ENCODE measurements around the gene ITGB4. TPM values are rescaled to one million over a fixed set of nuclear protein-coding genes. Genes with fewer than 3 reads are reported as not detected.

Gene ITGB4
- total RNA-seq, 1 donor from 2014 or later: 3.1 TPM

DNA sequence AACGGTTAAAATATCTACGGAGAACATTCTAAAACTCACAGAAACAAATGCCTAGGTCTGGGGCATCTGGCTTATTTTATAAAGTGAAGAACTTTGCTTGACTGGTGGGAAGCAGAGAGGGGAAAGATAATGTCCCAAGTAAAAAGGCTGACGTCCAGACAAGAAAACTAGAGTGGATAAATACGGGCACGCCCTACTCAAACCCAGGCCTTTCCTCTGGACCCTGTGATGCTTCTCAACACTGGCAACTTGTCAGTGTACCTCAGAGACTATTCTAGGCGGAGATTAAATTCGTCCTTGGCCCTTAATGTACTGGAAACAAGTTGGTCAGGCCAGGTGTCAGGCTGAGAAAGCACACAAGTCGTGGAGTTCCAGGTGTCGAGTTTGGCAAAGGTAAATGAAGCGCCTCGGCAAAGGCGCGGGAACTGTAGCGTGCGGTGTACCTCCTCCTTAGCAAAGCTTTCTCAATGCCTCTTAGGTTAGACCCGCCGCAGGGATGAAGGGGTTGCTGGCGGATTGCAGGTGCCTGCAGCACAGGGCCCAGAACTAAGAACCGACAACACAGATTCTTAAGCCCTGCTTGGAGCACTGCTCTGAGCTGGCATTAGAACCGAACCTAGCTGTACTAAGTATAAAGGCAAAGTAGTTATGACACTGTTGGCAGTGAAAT, 62.7 kb downstream of the ITGB4 start:
- H3K9ac ChIP-seq (ENCODE audit: low read depth in 1 of 3, low read length in 3 of 3): peak overlapping the region; percentile 94 to 96 (median 95)

GRCh38 chr17:75784473-75785015, 63.3 kb downstream of the ITGB4 start, which contains the start of gene UNK:
Gene UNK (plus strand): TSS chr17:75784806. CDS start chr17:75784881, 75 bp downstream.
- Histone ChIP-seq H3K4me1 (ENCODE audit: control insufficient read depth in 3 of 3, insufficient read depth in 3 of 3, low read length in 3 of 3) (peaks cover 28 to 40% (median 33%) of the 10 kb centered on the region in 3 donors), H3K27me3 (ENCODE audit: control insufficient read depth in 3 of 3, insufficient read depth in 3 of 3, low read length in 3 of 3) (no peaks in the 10 kb centered on the region), H3K4me3 (ENCODE audit: low read length in 3 of 3) (peak within 1 kb of the TSS; percentile 84 to 90 (median 85))

More for the DNA sequence above, 62.7 kb downstream of the ITGB4 start:
- Histone ChIP-seq H3K27me3 (ENCODE audit: control insufficient read depth in 3 of 3, insufficient read depth in 3 of 3, low read length in 3 of 3) (no peaks in the 10 kb centered on the region), H3K9me3 (ENCODE audit: control insufficient read depth in 3 of 3, low read length in 3 of 3) (no peaks in the 10 kb centered on the region), H3K36me3 (ENCODE audit: control insufficient read depth in 3 of 3, insufficient read depth in 3 of 3, low read length in 3 of 3) (peaks cover 0 to 1% (median under 1%) of the 10 kb centered on the region in 3 donors), H3K27ac (ENCODE audit: low read depth, low read length) (peak overlapping the region; percentile 98), H3K4me3 (ENCODE audit: low read length in 3 of 3) (peak overlapping the region; percentile 82 to 85 (median 83)), H3K4me1 (ENCODE audit: control insufficient read depth in 3 of 3, insufficient read depth in 3 of 3, low read length in 3 of 3) (peaks cover 28 to 40% (median 33%) of the 10 kb centered on the region in 3 donors)

DNA sequence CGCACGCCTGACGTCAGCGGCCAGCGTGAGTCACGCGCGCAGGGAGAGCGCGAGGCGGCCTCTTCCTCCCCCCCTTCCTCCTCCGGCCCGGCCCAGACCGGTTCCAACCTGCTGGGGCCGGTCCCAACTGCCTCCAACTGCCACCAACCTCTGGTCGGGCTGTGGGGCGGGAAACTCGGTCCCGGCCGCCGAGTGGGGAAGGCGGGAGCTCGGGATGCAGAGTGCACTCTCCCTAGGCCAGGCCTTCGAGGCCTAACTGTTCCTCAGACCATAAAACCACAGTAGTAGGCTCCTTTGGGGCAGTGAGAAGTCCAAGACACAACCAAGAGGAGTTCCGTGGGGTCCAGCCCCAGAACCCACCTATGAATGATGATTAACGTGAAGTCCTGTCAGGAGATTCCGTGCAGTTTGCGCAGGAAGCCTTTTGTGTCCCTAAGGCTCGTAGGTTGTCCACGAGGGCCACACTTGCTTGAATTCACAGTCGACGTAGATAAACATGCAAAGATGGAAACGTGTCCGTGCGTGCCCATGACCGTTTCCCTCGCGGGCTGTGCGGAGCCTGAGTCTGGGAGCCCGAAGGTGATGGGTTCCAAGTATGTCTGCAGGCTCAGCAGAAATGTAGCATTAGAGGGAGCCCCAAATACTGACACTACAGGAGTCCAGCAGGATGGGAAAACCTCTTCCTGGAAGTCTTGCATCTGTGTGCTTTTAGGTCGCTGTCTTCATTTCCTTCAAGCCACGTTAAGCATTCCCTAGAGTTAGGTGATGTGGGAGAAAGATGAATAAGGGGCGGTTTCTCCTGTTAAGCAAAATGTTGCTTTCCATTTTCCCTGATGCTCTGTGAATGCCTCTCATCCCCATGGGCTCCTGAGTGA, 64.0 kb downstream of the ITGB4 start:
- no peaks in the 10 kb centered on the region for H3K27me3 ChIP-seq (ENCODE audit: control insufficient read depth in 3 of 3, insufficient read depth in 3 of 3, low read length in 3 of 3)
- peak overlapping the region; percentile 94 to 96 (median 95) for H3K9ac ChIP-seq (ENCODE audit: low read depth in 1 of 3, low read length in 3 of 3)
- H3K4me1 ChIP-seq (ENCODE audit: control insufficient read depth in 3 of 3, insufficient read depth in 3 of 3, low read length in 3 of 3): peaks cover 28 to 40% (median 33%) of the 10 kb centered on the region in 3 donors
- peak overlapping the region; percentile 84 to 90 (median 85) for H3K4me3 ChIP-seq (ENCODE audit: low read length in 3 of 3)
- H3K27ac ChIP-seq (ENCODE audit: low read depth, low read length): peak overlapping the region; percentile 98
- H3K9me3 ChIP-seq (ENCODE audit: control insufficient read depth in 3 of 3, low read length in 3 of 3): no peaks in the 10 kb centered on the region
- no peaks in the 10 kb centered on the region for H3K36me3 ChIP-seq (ENCODE audit: control insufficient read depth in 3 of 3, insufficient read depth in 3 of 3, low read length in 3 of 3)

More at GRCh38 chr17:75784473-75785015, 63.3 kb downstream of the ITGB4 start, which contains the start of gene UNK:
- Histone ChIP-seq H3K36me3 (ENCODE audit: control insufficient read depth in 3 of 3, insufficient read depth in 3 of 3, low read length in 3 of 3) (no peaks in the 10 kb centered on the region), H3K9ac (ENCODE audit: low read depth in 1 of 3, low read length in 3 of 3) (peak within 1 kb of the TSS; percentile 94 to 96 (median 95)), H3K9me3 (ENCODE audit: control insufficient read depth in 3 of 3, low read length in 3 of 3) (no peaks in the 10 kb centered on the region), H3K27ac (ENCODE audit: low read depth, low read length) (peak within 1 kb of the TSS; percentile 98)

DNA sequence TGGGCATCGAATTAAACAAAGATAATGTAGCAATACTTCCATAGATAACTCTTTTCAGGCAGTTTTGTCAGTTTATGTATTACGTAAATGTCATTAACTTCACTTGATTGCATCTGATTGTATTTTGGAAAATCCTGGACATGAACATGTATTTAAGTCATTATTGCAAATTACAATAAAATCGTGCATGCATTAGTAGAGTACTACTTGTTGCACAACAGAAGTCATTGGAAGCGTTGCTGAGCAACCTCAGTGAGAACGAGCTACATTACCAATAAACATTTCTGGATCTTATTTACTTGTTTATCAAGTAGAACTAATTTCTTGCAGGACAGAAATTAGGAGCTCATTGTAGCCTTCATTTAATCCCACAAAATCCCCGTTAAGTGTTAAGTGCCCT, 70.0 kb downstream of the ITGB4 start:
- H3K36me3 ChIP-seq (ENCODE audit: control insufficient read depth in 3 of 3, insufficient read depth in 3 of 3, low read length in 3 of 3): peaks cover 2 to 14% (median 4%) of the 10 kb centered on the region in 3 donors
- H3K4me1 ChIP-seq (ENCODE audit: control insufficient read depth in 3 of 3, insufficient read depth in 3 of 3, low read length in 3 of 3): peaks cover 7 to 17% (median 10%) of the 10 kb centered on the region in 3 donors
- no peak overlapping the region for H3K9ac ChIP-seq (ENCODE audit: low read depth in 1 of 3, low read length in 3 of 3)
- H3K4me3 ChIP-seq (ENCODE audit: low read length in 3 of 3): no peak overlapping the region
- H3K27me3 ChIP-seq (ENCODE audit: control insufficient read depth in 3 of 3, insufficient read depth in 3 of 3, low read length in 3 of 3): no peaks in the 10 kb centered on the region
- no peaks in the 10 kb centered on the region for H3K9me3 ChIP-seq (ENCODE audit: control insufficient read depth in 3 of 3, low read length in 3 of 3)
- H3K27ac ChIP-seq (ENCODE audit: low read depth, low read length): no peak overlapping the region

GRCh38 chr17:75793460-75793859, 72.2 kb downstream of the ITGB4 start:
- H3K27ac ChIP-seq (ENCODE audit: low read depth, low read length): no peak overlapping the region
- H3K9ac ChIP-seq (ENCODE audit: low read depth in 1 of 3, low read length in 3 of 3): no peak overlapping the region
- no peaks in the 10 kb centered on the region for H3K27me3 ChIP-seq (ENCODE audit: control insufficient read depth in 3 of 3, insufficient read depth in 3 of 3, low read length in 3 of 3)
- H3K4me3 ChIP-seq (ENCODE audit: low read length in 3 of 3): no peak overlapping the region
- peaks cover 7 to 20% (median 12%) of the 10 kb centered on the region in 3 donors for H3K36me3 ChIP-seq (ENCODE audit: control insufficient read depth in 3 of 3, insufficient read depth in 3 of 3, low read length in 3 of 3)
- peaks cover 0 to 4% (median 0%) of the 10 kb centered on the region in 3 donors for H3K4me1 ChIP-seq (ENCODE audit: control insufficient read depth in 3 of 3, insufficient read depth in 3 of 3, low read length in 3 of 3)
- H3K9me3 ChIP-seq (ENCODE audit: control insufficient read depth in 3 of 3, low read length in 3 of 3): no peaks in the 10 kb centered on the region

DNA sequence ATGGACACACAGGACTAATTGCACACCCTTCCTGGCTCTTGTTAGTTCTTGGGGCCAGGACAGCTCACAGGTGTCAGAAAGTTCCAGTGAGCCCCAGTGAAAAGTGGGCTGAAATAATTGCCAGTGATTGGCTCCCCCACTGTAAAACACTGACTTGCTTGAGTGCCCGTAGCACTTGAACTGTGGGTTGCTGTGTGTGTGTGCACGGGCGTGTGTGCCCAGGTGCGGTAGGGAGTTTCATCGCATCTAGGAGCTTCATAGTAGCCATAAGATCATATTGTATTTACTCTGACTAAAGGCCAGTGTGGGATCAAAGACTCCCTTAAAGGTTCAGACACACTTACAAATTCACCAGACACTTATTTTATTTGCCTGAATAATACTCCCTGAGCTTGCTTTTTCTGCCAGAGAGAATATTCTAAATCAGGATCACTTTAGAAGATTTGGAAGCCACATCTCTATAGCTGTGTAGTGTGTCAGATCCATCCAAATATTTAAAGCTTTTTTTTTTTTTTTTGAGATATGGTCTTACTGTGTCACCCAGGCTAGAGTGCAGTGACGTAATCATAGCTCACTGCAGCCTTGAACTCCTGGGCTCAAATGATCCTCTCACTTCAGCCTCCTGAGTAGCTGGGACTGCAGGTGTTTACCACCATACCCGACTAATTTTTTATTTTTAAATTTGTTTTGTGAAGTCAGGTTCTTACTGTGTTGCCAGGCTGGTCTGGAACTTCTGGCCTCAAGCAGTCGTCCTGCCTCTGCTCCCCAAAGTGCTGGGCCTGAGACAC, 74.8 kb downstream of the ITGB4 start:
- Histone ChIP-seq H3K27ac (ENCODE audit: low read depth, low read length) (no peak overlapping the region), H3K9ac (ENCODE audit: low read depth in 1 of 3, low read length in 3 of 3) (no peak overlapping the region), H3K27me3 (ENCODE audit: control insufficient read depth in 3 of 3, insufficient read depth in 3 of 3, low read length in 3 of 3) (no peaks in the 10 kb centered on the region), H3K4me1 (ENCODE audit: control insufficient read depth in 3 of 3, insufficient read depth in 3 of 3, low read length in 3 of 3) (peaks cover 0 to 4% (median 0%) of the 10 kb centered on the region in 3 donors), H3K4me3 (ENCODE audit: low read length in 3 of 3) (no peak overlapping the region), H3K9me3 (ENCODE audit: control insufficient read depth in 3 of 3, low read length in 3 of 3) (no peaks in the 10 kb centered on the region), H3K36me3 (ENCODE audit: control insufficient read depth in 3 of 3, insufficient read depth in 3 of 3, low read length in 3 of 3) (peaks cover 13 to 29% (median 23%) of the 10 kb centered on the region in 3 donors)

DNA sequence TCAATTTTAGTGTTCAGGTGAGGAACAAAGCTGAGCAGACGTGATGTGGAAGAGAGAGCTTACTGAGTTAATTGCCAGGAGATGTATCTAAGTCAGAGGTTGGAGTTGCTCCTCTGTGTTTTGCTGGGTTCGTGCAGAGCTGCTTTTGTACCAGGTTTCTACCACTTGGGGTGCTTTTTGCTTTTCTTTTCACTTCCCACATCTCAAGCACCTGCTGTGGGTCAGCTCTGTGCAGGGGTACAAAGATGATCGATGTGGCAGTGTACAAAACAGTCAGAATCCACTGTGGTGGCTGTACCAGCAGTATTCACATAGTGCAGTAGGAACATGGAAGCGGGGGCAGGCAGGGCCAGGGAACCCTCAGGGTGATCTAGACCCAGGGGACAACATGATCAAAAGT, 78.1 kb downstream of the ITGB4 start:
- H3K9me3 ChIP-seq (ENCODE audit: control insufficient read depth in 3 of 3, low read length in 3 of 3): no peaks in the 10 kb centered on the region
- no peak overlapping the region for H3K9ac ChIP-seq (ENCODE audit: low read depth in 1 of 3, low read length in 3 of 3)
- H3K4me3 ChIP-seq (ENCODE audit: low read length in 3 of 3): no peak overlapping the region
- H3K27me3 ChIP-seq (ENCODE audit: control insufficient read depth in 3 of 3, insufficient read depth in 3 of 3, low read length in 3 of 3): no peaks in the 10 kb centered on the region
- no peaks in the 10 kb centered on the region for H3K4me1 ChIP-seq (ENCODE audit: control insufficient read depth in 3 of 3, insufficient read depth in 3 of 3, low read length in 3 of 3)
- peaks cover 13 to 23% (median 23%) of the 10 kb centered on the region in 3 donors for H3K36me3 ChIP-seq (ENCODE audit: control insufficient read depth in 3 of 3, insufficient read depth in 3 of 3, low read length in 3 of 3)
- H3K27ac ChIP-seq (ENCODE audit: low read depth, low read length): no peak overlapping the region

GRCh38 chr17:75803883-75804282, 82.6 kb downstream of the ITGB4 start:
- Histone ChIP-seq H3K27ac (ENCODE audit: low read depth, low read length) (no peak overlapping the region), H3K4me3 (ENCODE audit: low read length in 3 of 3) (no peak overlapping the region), H3K36me3 (ENCODE audit: control insufficient read depth in 3 of 3, insufficient read depth in 3 of 3, low read length in 3 of 3) (peaks cover 6 to 13% (median 10%) of the 10 kb centered on the region in 3 donors), H3K9me3 (ENCODE audit: control insufficient read depth in 3 of 3, low read length in 3 of 3) (no peaks in the 10 kb centered on the region), H3K27me3 (ENCODE audit: control insufficient read depth in 3 of 3, insufficient read depth in 3 of 3, low read length in 3 of 3) (no peaks in the 10 kb centered on the region), H3K4me1 (ENCODE audit: control insufficient read depth in 3 of 3, insufficient read depth in 3 of 3, low read length in 3 of 3) (peaks cover 9 to 13% (median 9%) of the 10 kb centered on the region in 3 donors), H3K9ac (ENCODE audit: low read depth in 1 of 3, low read length in 3 of 3) (no peak overlapping the region)

- H3K4me1 ChIP-seq (ENCODE audit: control insufficient read depth in 3 of 3, insufficient read depth in 3 of 3, low read length in 3 of 3): peaks cover 22 to 26% (median 23%) of the 10 kb centered on the region in 3 donors
- H3K27ac ChIP-seq (ENCODE audit: low read depth, low read length): no peak overlapping the region
- no peak overlapping the region for H3K9ac ChIP-seq (ENCODE audit: low read depth in 1 of 3, low read length in 3 of 3)
- no peaks in the 10 kb centered on the region for H3K9me3 ChIP-seq (ENCODE audit: control insufficient read depth in 3 of 3, low read length in 3 of 3)
- peaks cover 6 to 11% (median 10%) of the 10 kb centered on the region in 3 donors for H3K36me3 ChIP-seq (ENCODE audit: control insufficient read depth in 3 of 3, insufficient read depth in 3 of 3, low read length in 3 of 3)
- H3K4me3 ChIP-seq (ENCODE audit: low read length in 3 of 3): no peak overlapping the region
- no peaks in the 10 kb centered on the region for H3K27me3 ChIP-seq (ENCODE audit: control insufficient read depth in 3 of 3, insufficient read depth in 3 of 3, low read length in 3 of 3)
These were observed 85.7 kb downstream of the ITGB4 start for GRCh38 chr17:75806822-75807500.
